K562 (cell line): ENCODE data around the gene SCAP. TPM values are rescaled to one million over a fixed set of nuclear protein-coding genes. Genes with fewer than 3 reads are reported as not detected.
A peak's percentile ranks its signal among the peaks of the same experiment; 100 is the strongest.

Experiments
- ARID2 ChIP-seq: fragments of 450-650 bp; IDR thresholded peaks from 2 replicates; pipeline ENCODE4 v1.6.1; 2017; ENCODE audit warnings: antibody characterized with exemption, mild to moderate bottlenecking
- CBX1 ChIP-seq: sonication (generic); IDR thresholded peaks from 2 replicates; pipeline ENCODE4 v1.6.1; 2016; ENCODE audit warnings: antibody characterized with exemption, low read depth, mild to moderate bottlenecking
- CHD2 ChIP-seq: IDR thresholded peaks from 2 replicates; pipeline ENCODE4 v1.6.1; 2011; ENCODE audit warnings: low read depth, low read length
- FOSL1 ChIP-seq: fragments of 200-800 bp; sonication (Bioruptor generic); conservative IDR thresholded peaks from 2 replicates; pipeline ENCODE4 v1.6.1; 2016; ENCODE audit warnings: missing genetic modification characterization, missing compliant biosample characterization
- HDAC1 ChIP-seq, 2 experiments: fragments of 450-650 bp; IDR thresholded peaks; 2 replicates each; pipeline ENCODE4 v1.6.1; 2016 to 2017; ENCODE audit warnings: inconsistent platforms in 1 of 2, mild to moderate bottlenecking in 1 of 2, moderate library complexity in 1 of 2
- LCOR ChIP-seq: sonication (generic); formaldehyde crosslinking; IDR thresholded peaks from 2 replicates; pipeline ENCODE4 v1.8.0; 2022; ENCODE audit warnings: mild to moderate bottlenecking, missing genetic modification reagents
- MED1 ChIP-seq: sonication (generic); formaldehyde crosslinking; IDR thresholded peaks from 2 replicates; pipeline ENCODE4 v1.8.1; 2023; ENCODE audit warnings: missing genetic modification reagents, borderline replicate concordance
- PATZ1 ChIP-seq: fragments of 250-450 bp; sonication (Bioruptor Pico); IDR thresholded peaks from 2 replicates; pipeline ENCODE4 v1.5.0; 2020; ENCODE audit warnings: mild to moderate bottlenecking, borderline replicate concordance
- SMAD2 ChIP-seq: fragments of 150-350 bp; IDR thresholded peaks from 2 replicates; pipeline ENCODE4 v1.6.1; 2014; ENCODE audit warnings: low read depth, mild to moderate bottlenecking, low read length
- SMARCA5 ChIP-seq: fragments of 450-650 bp; IDR thresholded peaks from 2 replicates; pipeline ENCODE4 v1.6.1; 2016
- TAF7 ChIP-seq: fragments of 450-650 bp; IDR thresholded peaks from 2 replicates; pipeline ENCODE4 v1.6.1; 2016; ENCODE audit warnings: missing genetic modification characterization, missing compliant biosample characterization
- polyA plus RNA-seq, 8 experiments: library from polyadenylated mRNA; depleted of rRNA in 4 of 8; stranded (reverse) in 5 of 8; unstranded in 3 of 8; fragments of >200 nt; fragmentation: Nextera tagmentation in 2 of 8; fragmentation: Illumina TruSeq in 1 of 8; extraction: Ambion mirVana in 2 of 8; extraction: Trizol in 1 of 8; gene quantifications; 2 replicates each; pipeline versions ENCODE4 v1.2.1 to v1.2.3, GENCODE V29; 2011 to 2014; ENCODE audit warnings: inconsistent platforms in 1 of 8, missing spikeins in 1 of 8
- total RNA-seq, 7 experiments: library from RNA; depleted of rRNA in 6 of 7; stranded (reverse); fragments of >200 nt in 6 of 7; fragmentation: Illumina TruSeq in 2 of 7; extraction: Trizol in 2 of 7; gene quantifications; 2 replicates each; pipeline versions ENCODE4 v1.2.1 to v1.2.3, GENCODE V29; 2011 to 2021; ENCODE audit warnings: low replicate concordance in 1 of 7
- TF ChIP-seq, protein P1 (sequence below): fragments of 450-650 bp; IDR thresholded peaks from 2 replicates; pipeline ENCODE4 v1.6.1; 2016; ENCODE audit warnings: mild to moderate bottlenecking, moderate library complexity
- TF ChIP-seq, protein P2 (sequence below): IDR thresholded peaks from 2 replicates; pipeline ENCODE4 v1.6.1; 2011; ENCODE audit not compliant: insufficient read length; ENCODE audit errors: extremely low read depth

Gene SCAP
- total and polyA plus RNA-seq, 9 of the 15 experiments (the other 6 are each of a cell fraction or from before 2014, with no cell fraction given) = 2.6 to 104 (median 37.8) TPM

GRCh38 chr3:47414666-47415587 lies 60.8 kb downstream of the SCAP start (continued):
- TF ChIP-seq, protein P1, sequence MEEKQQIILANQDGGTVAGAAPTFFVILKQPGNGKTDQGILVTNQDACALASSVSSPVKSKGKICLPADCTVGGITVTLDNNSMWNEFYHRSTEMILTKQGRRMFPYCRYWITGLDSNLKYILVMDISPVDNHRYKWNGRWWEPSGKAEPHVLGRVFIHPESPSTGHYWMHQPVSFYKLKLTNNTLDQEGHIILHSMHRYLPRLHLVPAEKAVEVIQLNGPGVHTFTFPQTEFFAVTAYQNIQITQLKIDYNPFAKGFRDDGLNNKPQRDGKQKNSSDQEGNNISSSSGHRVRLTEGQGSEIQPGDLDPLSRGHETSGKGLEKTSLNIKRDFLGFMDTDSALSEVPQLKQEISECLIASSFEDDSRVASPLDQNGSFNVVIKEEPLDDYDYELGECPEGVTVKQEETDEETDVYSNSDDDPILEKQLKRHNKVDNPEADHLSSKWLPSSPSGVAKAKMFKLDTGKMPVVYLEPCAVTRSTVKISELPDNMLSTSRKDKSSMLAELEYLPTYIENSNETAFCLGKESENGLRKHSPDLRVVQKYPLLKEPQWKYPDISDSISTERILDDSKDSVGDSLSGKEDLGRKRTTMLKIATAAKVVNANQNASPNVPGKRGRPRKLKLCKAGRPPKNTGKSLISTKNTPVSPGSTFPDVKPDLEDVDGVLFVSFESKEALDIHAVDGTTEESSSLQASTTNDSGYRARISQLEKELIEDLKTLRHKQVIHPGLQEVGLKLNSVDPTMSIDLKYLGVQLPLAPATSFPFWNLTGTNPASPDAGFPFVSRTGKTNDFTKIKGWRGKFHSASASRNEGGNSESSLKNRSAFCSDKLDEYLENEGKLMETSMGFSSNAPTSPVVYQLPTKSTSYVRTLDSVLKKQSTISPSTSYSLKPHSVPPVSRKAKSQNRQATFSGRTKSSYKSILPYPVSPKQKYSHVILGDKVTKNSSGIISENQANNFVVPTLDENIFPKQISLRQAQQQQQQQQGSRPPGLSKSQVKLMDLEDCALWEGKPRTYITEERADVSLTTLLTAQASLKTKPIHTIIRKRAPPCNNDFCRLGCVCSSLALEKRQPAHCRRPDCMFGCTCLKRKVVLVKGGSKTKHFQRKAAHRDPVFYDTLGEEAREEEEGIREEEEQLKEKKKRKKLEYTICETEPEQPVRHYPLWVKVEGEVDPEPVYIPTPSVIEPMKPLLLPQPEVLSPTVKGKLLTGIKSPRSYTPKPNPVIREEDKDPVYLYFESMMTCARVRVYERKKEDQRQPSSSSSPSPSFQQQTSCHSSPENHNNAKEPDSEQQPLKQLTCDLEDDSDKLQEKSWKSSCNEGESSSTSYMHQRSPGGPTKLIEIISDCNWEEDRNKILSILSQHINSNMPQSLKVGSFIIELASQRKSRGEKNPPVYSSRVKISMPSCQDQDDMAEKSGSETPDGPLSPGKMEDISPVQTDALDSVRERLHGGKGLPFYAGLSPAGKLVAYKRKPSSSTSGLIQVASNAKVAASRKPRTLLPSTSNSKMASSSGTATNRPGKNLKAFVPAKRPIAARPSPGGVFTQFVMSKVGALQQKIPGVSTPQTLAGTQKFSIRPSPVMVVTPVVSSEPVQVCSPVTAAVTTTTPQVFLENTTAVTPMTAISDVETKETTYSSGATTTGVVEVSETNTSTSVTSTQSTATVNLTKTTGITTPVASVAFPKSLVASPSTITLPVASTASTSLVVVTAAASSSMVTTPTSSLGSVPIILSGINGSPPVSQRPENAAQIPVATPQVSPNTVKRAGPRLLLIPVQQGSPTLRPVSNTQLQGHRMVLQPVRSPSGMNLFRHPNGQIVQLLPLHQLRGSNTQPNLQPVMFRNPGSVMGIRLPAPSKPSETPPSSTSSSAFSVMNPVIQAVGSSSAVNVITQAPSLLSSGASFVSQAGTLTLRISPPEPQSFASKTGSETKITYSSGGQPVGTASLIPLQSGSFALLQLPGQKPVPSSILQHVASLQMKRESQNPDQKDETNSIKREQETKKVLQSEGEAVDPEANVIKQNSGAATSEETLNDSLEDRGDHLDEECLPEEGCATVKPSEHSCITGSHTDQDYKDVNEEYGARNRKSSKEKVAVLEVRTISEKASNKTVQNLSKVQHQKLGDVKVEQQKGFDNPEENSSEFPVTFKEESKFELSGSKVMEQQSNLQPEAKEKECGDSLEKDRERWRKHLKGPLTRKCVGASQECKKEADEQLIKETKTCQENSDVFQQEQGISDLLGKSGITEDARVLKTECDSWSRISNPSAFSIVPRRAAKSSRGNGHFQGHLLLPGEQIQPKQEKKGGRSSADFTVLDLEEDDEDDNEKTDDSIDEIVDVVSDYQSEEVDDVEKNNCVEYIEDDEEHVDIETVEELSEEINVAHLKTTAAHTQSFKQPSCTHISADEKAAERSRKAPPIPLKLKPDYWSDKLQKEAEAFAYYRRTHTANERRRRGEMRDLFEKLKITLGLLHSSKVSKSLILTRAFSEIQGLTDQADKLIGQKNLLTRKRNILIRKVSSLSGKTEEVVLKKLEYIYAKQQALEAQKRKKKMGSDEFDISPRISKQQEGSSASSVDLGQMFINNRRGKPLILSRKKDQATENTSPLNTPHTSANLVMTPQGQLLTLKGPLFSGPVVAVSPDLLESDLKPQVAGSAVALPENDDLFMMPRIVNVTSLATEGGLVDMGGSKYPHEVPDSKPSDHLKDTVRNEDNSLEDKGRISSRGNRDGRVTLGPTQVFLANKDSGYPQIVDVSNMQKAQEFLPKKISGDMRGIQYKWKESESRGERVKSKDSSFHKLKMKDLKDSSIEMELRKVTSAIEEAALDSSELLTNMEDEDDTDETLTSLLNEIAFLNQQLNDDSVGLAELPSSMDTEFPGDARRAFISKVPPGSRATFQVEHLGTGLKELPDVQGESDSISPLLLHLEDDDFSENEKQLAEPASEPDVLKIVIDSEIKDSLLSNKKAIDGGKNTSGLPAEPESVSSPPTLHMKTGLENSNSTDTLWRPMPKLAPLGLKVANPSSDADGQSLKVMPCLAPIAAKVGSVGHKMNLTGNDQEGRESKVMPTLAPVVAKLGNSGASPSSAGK = no peak
- TF ChIP-seq TAF7 (tag) (no peak), SMAD2 (no peak), CBX1 (no peak), MED1 (CRISPR knock-in tag) (no peak), PATZ1 (CRISPR knock-in tag) (no peak), HDAC1 (IDR thresholded peaks at IDR 0.05) (no peak), SMARCA5 (0 out of 2 replicates have a peak, but pooled peaks have one; percentile 25), ARID2 (no peak), CHD2 (no peak), FOSL1 (tag) (no peak), LCOR (CRISPR knock-in tag) (no peak)
- TF ChIP-seq, protein P2, sequence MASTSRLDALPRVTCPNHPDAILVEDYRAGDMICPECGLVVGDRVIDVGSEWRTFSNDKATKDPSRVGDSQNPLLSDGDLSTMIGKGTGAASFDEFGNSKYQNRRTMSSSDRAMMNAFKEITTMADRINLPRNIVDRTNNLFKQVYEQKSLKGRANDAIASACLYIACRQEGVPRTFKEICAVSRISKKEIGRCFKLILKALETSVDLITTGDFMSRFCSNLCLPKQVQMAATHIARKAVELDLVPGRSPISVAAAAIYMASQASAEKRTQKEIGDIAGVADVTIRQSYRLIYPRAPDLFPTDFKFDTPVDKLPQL = no peak
